ENCODE measurements around the gene SLC8A1.

GRCh38 chr2:40226637-40227036 is 225.3 kb downstream of the SLC8A1 start:
- TF ChIP-seq POLR2A (IDR thresholded peaks at IDR 0.05) = no peak
- TF ChIP-seq CTCF (IDR thresholded peaks at IDR 0.05) = no peak

Measured in testis (tissue), 2 donors.